IPS-18a (cell line): ENCODE results near the gene SEC61B.

ENCODE experiments used
- H3K27ac ChIP-seq: one replicate; pipeline ENCODE4 v1.5.1; 2013; ENCODE audit warnings: low read length
- H3K27me3 ChIP-seq: one replicate; pipeline ENCODE4 v1.6.1; 2013; ENCODE audit warnings: mild to moderate bottlenecking, low read length; ENCODE audit not compliant: control insufficient read depth, insufficient read depth
- H3K36me3 ChIP-seq: one replicate; pipeline ENCODE4 v1.6.1; 2013; ENCODE audit warnings: low read depth, low read length; ENCODE audit not compliant: control insufficient read depth
- H3K4me1 ChIP-seq: one replicate; pipeline ENCODE4 v1.6.1; 2013; ENCODE audit warnings: low read depth, low read length; ENCODE audit not compliant: control insufficient read depth
- H3K4me3 ChIP-seq: one replicate; pipeline ENCODE4 v1.5.1; 2013; ENCODE audit warnings: low read length
- H3K9ac ChIP-seq: one replicate; pipeline ENCODE4 v1.6.1; 2013; ENCODE audit warnings: mild to moderate bottlenecking, low read length, moderate library complexity
- H3K9me3 ChIP-seq: one replicate; pipeline ENCODE4 v1.6.1; 2013; ENCODE audit warnings: low read depth, low read length; ENCODE audit not compliant: control insufficient read depth

The SEC61B gene

GRCh38 chr9:99244344-99245260 is 22.5 kb downstream of the SEC61B start:
- no peak overlapping the region for H3K4me3 ChIP-seq
- no peaks in the 10 kb centered on the region for H3K9me3 ChIP-seq
- H3K4me1 ChIP-seq = no peaks in the 10 kb centered on the region
- H3K27me3 ChIP-seq = no peaks in the 10 kb centered on the region
- H3K36me3 ChIP-seq = no peaks in the 10 kb centered on the region
- H3K27ac ChIP-seq = no peak overlapping the region
- no peak overlapping the region for H3K9ac ChIP-seq

GRCh38 chr9:99249619-99250018 is 27.5 kb downstream of the SEC61B start:
- Histone ChIP-seq H3K4me1 (no peaks in the 10 kb centered on the region), H3K27me3 (no peaks in the 10 kb centered on the region), H3K27ac (no peak overlapping the region), H3K9ac (no peak overlapping the region), H3K4me3 (no peak overlapping the region), H3K9me3 (no peaks in the 10 kb centered on the region), H3K36me3 (no peaks in the 10 kb centered on the region)

DNA sequence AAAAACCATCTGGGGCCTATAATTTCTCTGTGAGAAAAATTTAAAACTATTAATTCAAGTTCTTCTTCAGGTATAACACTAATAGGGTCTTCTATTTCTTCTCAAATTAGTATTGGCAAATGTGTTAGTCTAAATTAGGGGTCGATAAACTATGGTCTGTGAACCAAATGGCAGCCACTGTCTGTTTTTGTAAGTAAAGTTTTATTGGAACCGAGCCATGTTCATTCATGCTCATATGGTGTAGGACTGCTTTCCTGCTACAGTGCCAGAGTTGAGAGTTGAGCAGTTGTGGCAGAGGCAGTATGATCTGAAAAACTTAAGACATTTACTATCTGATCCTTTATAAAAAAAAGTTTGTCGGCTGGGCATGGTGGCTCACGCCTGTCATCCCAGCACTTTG is 29.1 kb downstream of the SEC61B start:
- Histone ChIP-seq H3K4me1 (no peaks in the 10 kb centered on the region), H3K9ac (no peak overlapping the region), H3K36me3 (no peaks in the 10 kb centered on the region), H3K27ac (no peak overlapping the region), H3K27me3 (no peaks in the 10 kb centered on the region), H3K4me3 (no peak overlapping the region), H3K9me3 (no peaks in the 10 kb centered on the region)

- Histone ChIP-seq H3K9me3 (no peaks in the 10 kb centered on the region), H3K27ac (no peak overlapping the region), H3K27me3 (no peaks in the 10 kb centered on the region), H3K36me3 (no peaks in the 10 kb centered on the region), H3K9ac (no peak overlapping the region), H3K4me1 (no peaks in the 10 kb centered on the region), H3K4me3 (no peak overlapping the region)
These were observed 31.1 kb downstream of the SEC61B start for GRCh38 chr9:99253134-99253533.

DNA sequence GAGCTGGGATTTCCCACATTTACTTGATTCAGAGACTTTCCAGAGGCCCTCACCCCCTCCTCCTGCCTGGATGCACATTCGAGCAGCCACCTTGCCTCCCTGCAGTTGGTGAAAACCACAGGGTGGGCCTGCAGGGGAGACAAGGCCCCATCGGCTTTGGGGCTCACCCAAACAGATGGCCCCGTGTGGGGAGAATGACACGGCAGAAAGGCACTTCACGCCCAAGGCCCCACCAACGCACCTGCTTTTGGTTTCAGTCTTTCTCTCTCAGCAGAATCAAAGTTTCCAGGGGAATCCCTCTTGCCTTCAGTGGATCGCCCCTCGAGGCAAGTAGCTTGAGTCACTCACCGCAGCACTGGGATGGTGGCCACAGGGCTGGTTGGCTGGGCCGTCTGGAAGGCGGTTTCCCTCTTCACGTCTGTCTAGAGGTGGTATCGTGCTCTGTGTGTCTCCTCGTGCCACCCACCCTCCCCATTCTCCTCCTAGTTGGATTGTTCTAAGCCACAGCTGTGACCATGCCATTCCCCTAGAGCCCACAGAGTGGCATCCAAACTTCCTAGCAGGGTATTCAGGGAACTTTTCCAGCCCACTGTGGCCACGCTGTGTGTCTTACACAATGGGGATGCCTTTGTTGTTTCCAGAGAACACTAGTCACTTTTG is 31.8 kb downstream of the SEC61B start:
- H3K4me1 ChIP-seq = no peaks in the 10 kb centered on the region
- no peaks in the 10 kb centered on the region for H3K36me3 ChIP-seq
- no peak overlapping the region for H3K27ac ChIP-seq
- no peaks in the 10 kb centered on the region for H3K27me3 ChIP-seq
- H3K4me3 ChIP-seq = no peak overlapping the region
- no peaks in the 10 kb centered on the region for H3K9me3 ChIP-seq
- H3K9ac ChIP-seq = no peak overlapping the region

GRCh38 chr9:99255651-99256050 is 33.6 kb downstream of the SEC61B start:
- Histone ChIP-seq H3K4me3 (no peak overlapping the region), H3K36me3 (no peaks in the 10 kb centered on the region), H3K27me3 (no peaks in the 10 kb centered on the region), H3K9ac (no peak overlapping the region), H3K9me3 (no peaks in the 10 kb centered on the region), H3K27ac (no peak overlapping the region), H3K4me1 (no peaks in the 10 kb centered on the region)

DNA sequence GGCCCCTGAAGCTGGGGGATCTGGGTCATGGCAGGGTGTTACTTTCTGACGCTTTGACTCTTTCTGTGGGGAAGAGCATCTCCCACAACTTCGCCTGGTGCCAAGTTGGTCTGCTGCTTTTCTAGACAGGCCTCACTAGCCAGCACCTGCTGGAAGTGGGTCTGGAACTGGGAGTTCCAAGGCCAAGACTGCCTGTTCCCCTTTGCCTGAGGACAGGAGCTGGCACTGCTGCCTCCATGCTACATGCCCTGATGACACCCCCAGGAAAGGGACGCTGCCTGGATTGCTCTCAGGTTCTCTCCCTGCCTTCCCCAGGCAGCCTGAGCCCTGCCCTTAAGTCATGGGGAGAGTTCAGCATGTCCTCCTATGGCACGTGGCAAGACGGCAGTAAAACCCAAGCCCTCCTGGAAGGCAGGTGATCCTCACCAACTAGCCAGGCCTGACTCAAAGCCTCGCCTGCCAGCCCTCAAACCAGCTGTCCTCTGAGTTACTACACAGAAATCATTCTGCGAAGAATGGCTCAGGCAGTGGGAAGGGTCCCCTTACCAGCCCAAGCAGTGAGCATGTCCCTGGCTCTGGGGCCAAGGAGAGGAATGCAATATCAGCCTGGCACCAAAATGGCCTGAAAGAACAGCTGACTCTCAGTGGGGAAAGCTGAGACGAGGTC is 35.8 kb downstream of the SEC61B start:
- Histone ChIP-seq H3K4me1 (no peaks in the 10 kb centered on the region), H3K36me3 (no peaks in the 10 kb centered on the region), H3K27me3 (no peaks in the 10 kb centered on the region)

DNA sequence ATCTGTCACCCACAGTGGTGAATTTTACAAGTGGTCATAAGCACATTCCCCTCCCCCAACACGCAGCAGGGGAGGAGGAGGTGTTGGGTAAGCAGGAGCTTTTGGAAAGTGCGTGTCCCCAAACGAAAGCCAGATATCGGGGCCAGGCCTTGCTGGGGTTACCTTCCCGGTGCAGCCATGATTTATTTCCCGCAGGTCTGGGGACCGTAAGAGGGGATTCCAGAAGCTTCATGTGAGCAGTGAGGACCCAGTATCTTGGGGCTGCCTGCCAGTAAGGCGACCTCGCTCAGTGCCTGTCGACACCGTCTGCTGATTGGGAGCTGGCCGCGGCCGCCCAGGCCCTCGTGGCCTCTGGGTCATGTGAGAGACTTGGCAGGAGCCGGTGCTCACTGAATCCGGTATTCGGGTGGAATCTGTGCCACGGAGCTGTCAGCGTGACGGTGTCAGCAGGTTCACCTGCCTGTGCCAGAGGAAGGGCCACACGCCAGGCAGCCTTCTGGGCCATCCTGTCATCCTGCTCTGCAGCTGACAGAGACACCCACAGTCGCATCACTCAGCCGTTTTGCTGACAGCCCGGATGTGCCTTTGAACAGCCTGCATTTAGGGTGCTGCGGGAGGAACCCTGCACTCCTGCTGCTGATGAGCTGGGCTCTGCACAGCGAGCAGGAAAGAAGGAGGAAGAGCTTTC is 37.3 kb downstream of the SEC61B start:
- H3K36me3 ChIP-seq = no peaks in the 10 kb centered on the region
- no peak overlapping the region for H3K4me3 ChIP-seq
- no peak overlapping the region for H3K27ac ChIP-seq
- H3K4me1 ChIP-seq = no peaks in the 10 kb centered on the region
- no peaks in the 10 kb centered on the region for H3K27me3 ChIP-seq
- H3K9ac ChIP-seq = no peak overlapping the region
- H3K9me3 ChIP-seq = no peaks in the 10 kb centered on the region

More for the DNA sequence above, 35.8 kb downstream of the SEC61B start:
- Histone ChIP-seq H3K9me3 (no peaks in the 10 kb centered on the region), H3K4me3 (no peak overlapping the region), H3K27ac (no peak overlapping the region), H3K9ac (no peak overlapping the region)

GRCh38 chr9:99261923-99262322 is 39.8 kb downstream of the SEC61B start:
- Histone ChIP-seq H3K36me3 (no peaks in the 10 kb centered on the region), H3K27ac (no peak overlapping the region), H3K4me1 (no peaks in the 10 kb centered on the region), H3K27me3 (no peaks in the 10 kb centered on the region), H3K9ac (no peak overlapping the region), H3K4me3 (no peak overlapping the region), H3K9me3 (no peaks in the 10 kb centered on the region)

DNA sequence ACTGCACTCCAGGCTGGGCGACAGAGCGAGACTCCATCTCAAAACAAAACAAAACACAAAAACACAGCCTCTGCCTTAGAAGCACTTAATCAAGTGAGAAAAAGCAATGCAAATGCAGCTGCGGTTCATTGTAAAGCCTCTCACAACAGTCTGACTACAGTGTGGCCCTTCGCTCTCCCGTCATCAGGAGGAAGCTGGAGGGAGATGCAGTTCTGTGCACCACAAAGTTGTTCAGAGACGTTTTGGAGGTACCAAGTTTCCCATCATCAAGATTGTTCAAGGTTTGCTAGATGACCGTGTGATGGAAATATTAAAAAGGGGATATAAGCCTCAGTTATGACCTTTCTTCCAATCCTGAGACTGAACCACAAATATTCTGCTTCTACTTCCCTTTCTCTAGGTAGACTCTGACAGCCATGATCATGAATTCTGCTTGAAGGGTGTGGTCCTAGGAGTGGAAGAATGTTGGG is 40.9 kb downstream of the SEC61B start:
- H3K9ac ChIP-seq = no peak overlapping the region
- H3K9me3 ChIP-seq = no peaks in the 10 kb centered on the region
- H3K27me3 ChIP-seq = no peaks in the 10 kb centered on the region
- no peaks in the 10 kb centered on the region for H3K36me3 ChIP-seq
- no peak overlapping the region for H3K27ac ChIP-seq
- no peaks in the 10 kb centered on the region for H3K4me1 ChIP-seq
- no peak overlapping the region for H3K4me3 ChIP-seq

- H3K27ac ChIP-seq = no peak overlapping the region
- H3K9me3 ChIP-seq = no peaks in the 10 kb centered on the region
- no peak overlapping the region for H3K4me3 ChIP-seq
- no peaks in the 10 kb centered on the region for H3K36me3 ChIP-seq
- H3K9ac ChIP-seq = no peak overlapping the region
- H3K4me1 ChIP-seq = no peaks in the 10 kb centered on the region
- no peaks in the 10 kb centered on the region for H3K27me3 ChIP-seq
These were observed 42.1 kb downstream of the SEC61B start for GRCh38 chr9:99264070-99264680.
